ENCODE results near the gene EMP1. TPM values are rescaled to one million over a fixed set of nuclear protein-coding genes. Genes with fewer than 3 reads are reported as not detected.
A peak's percentile ranks its signal among the peaks of the same experiment; 100 is the strongest.

The EMP1 gene
- total and polyA plus RNA-seq, 2 experiments from 2014 or later, result 51.1 to 67.3 TPM

GRCh38 chr12:13211859-13212664 lies 15.5 kb downstream of the EMP1 start:
- H3K79me2 ChIP-seq, result no peaks in the 10 kb centered on the region
- H3K27ac ChIP-seq, result peak overlapping the region; percentile 15
- 60% methylated on average over 8 of the region's 8 CpGs for WGBS (ENCODE audit: low lambda C conversion rate, missing lambda C conversion rate)

GRCh38 chr12:13215056-13215455 lies 18.5 kb downstream of the EMP1 start:
- peaks cover 18% of the 10 kb centered on the region for H3K4me1 ChIP-seq (ENCODE audit: insufficient read depth)
- H3K4me2 ChIP-seq, result no peak overlapping the region
- H3K36me3 ChIP-seq (replicated peaks; ENCODE audit: insufficient read depth, low read depth), result no peaks in the 10 kb centered on the region
- H3K9me3 ChIP-seq (ENCODE audit: low read depth), result no peaks in the 10 kb centered on the region
- DNase-seq (ENCODE audit: low spot score), result no peak
- H3K4me3 ChIP-seq, result no peak overlapping the region
- no peak for TF ChIP-seq EZH2 (IDR thresholded peaks at IDR 0.05; ENCODE audit: borderline replicate concordance)
- no peak for TF ChIP-seq EZH2phosphoT487 (IDR thresholded peaks at IDR 0.05; ENCODE audit: low read depth, severe bottlenecking, unreplicated experiment)
- TF ChIP-seq CTCF (IDR thresholded peaks at IDR 0.05; ENCODE audit: poor library complexity), result no peak
- no peak overlapping the region for H3K27ac ChIP-seq
- H3K27me3 ChIP-seq, result no peaks in the 10 kb centered on the region
- H3K9me2 ChIP-seq (replicated peaks; ENCODE audit: insufficient read depth), result no peaks in the 10 kb centered on the region
- no peak overlapping the region for H2AFZ ChIP-seq
- H3K79me2 ChIP-seq, result no peaks in the 10 kb centered on the region
- 95% methylated on average over 4 of the region's 4 CpGs for WGBS (ENCODE audit: low lambda C conversion rate, missing lambda C conversion rate)
- H4K20me1 ChIP-seq (ENCODE audit: insufficient read depth, poor library complexity, severe bottlenecking), result no peaks in the 10 kb centered on the region

More at GRCh38 chr12:13211859-13212664, 15.5 kb downstream of the EMP1 start:
- Histone ChIP-seq H3K4me2 (peak overlapping the region; percentile 38), H3K9me2 (replicated peaks; ENCODE audit: insufficient read depth) (no peaks in the 10 kb centered on the region), H3K36me3 (replicated peaks; ENCODE audit: insufficient read depth, low read depth) (no peaks in the 10 kb centered on the region), H3K4me1 (ENCODE audit: insufficient read depth) (peaks cover 31% of the 10 kb centered on the region), H3K9me3 (ENCODE audit: low read depth) (no peaks in the 10 kb centered on the region), H2AFZ (peak overlapping the region; percentile 36), H3K4me3 (no peak overlapping the region), H4K20me1 (ENCODE audit: insufficient read depth, poor library complexity, severe bottlenecking) (no peaks in the 10 kb centered on the region), H3K27me3 (no peaks in the 10 kb centered on the region)
- no peak for TF ChIP-seq EZH2 (IDR thresholded peaks at IDR 0.05; ENCODE audit: borderline replicate concordance)
- TF ChIP-seq EZH2phosphoT487 (IDR thresholded peaks at IDR 0.05; ENCODE audit: low read depth, severe bottlenecking, unreplicated experiment), result no peak
- TF ChIP-seq CTCF (IDR thresholded peaks at IDR 0.05; ENCODE audit: poor library complexity), result peak; percentile 89
- peak; percentile 83 for DNase-seq (ENCODE audit: low spot score)

- Histone ChIP-seq H3K9me2 (replicated peaks; ENCODE audit: insufficient read depth) (no peaks in the 10 kb centered on the region), H3K4me1 (ENCODE audit: insufficient read depth) (no peaks in the 10 kb centered on the region), H4K20me1 (ENCODE audit: insufficient read depth, poor library complexity, severe bottlenecking) (no peaks in the 10 kb centered on the region), H3K4me2 (no peak overlapping the region), H2AFZ (no peak overlapping the region), H3K27me3 (no peaks in the 10 kb centered on the region), H3K79me2 (no peaks in the 10 kb centered on the region), H3K9me3 (ENCODE audit: low read depth) (no peaks in the 10 kb centered on the region), H3K36me3 (replicated peaks; ENCODE audit: insufficient read depth, low read depth) (no peaks in the 10 kb centered on the region), H3K4me3 (no peak overlapping the region), H3K27ac (no peak overlapping the region)
- 95% methylated on average over 3 of the region's 3 CpGs for WGBS (ENCODE audit: low lambda C conversion rate, missing lambda C conversion rate)
- TF ChIP-seq CTCF (IDR thresholded peaks at IDR 0.05; ENCODE audit: poor library complexity) (no peak), EZH2phosphoT487 (IDR thresholded peaks at IDR 0.05; ENCODE audit: low read depth, severe bottlenecking, unreplicated experiment) (no peak), EZH2 (IDR thresholded peaks at IDR 0.05; ENCODE audit: borderline replicate concordance) (no peak)
- no peak for DNase-seq (ENCODE audit: low spot score)
Observed at GRCh38 chr12:13218641-13219040, 22.1 kb downstream of the EMP1 start.
